Neural progenitor cell (in vitro differentiated cells): ENCODE data around the gene TCHHL1. TPM values are rescaled to one million over a fixed set of nuclear protein-coding genes. Genes with fewer than 3 reads are reported as not detected.

Experiments
- DNase-seq: peaks from one replicate; pipeline ENCODE4 v3.0.0-alpha.2; 2016; ENCODE audit warnings: low spot score
- H2AFZ ChIP-seq: fragments of 200-600 bp; sonication (generic); replicated peaks from 2 replicates; pipeline ENCODE4 v1.6.1; 2016; ENCODE audit warnings: antibody characterized with exemption
- H3F3A ChIP-seq: fragments of 200-600 bp; sonication (generic); 2 replicates; pipeline ENCODE4 v1.6.1; 2016; ENCODE audit warnings: antibody characterized with exemption, low read depth
- H3K27ac ChIP-seq: fragments of 200-600 bp; sonication (generic); 2 replicates; pipeline ENCODE4 v1.5.1; 2016; ENCODE audit warnings: mild to moderate bottlenecking
- H3K27me3 ChIP-seq: fragments of 200-600 bp; sonication (generic); 2 replicates; pipeline ENCODE4 v1.6.1; 2016; ENCODE audit warnings: mild to moderate bottlenecking, moderate library complexity
- H3K36me3 ChIP-seq: fragments of 200-600 bp; sonication (generic); 2 replicates; pipeline ENCODE4 v1.5.1; 2016
- H3K4me1 ChIP-seq: fragments of 200-600 bp; sonication (generic); 2 replicates; pipeline ENCODE4 v1.6.1; 2016; ENCODE audit warnings: mixed run types
- H3K4me2 ChIP-seq: fragments of 200-600 bp; sonication (generic); 2 replicates; pipeline ENCODE4 v1.6.1; 2016
- H3K4me3 ChIP-seq: fragments of 200-600 bp; sonication (generic); 2 replicates; pipeline ENCODE4 v1.5.1; 2016
- H3K79me2 ChIP-seq: fragments of 200-600 bp; sonication (generic); 2 replicates; pipeline ENCODE4 v1.6.1; 2016; ENCODE audit warnings: low read depth
- H3K9ac ChIP-seq: fragments of 200-600 bp; sonication (generic); 2 replicates; pipeline ENCODE4 v1.6.1; 2016
- H3K9me3 ChIP-seq: fragments of 200-600 bp; sonication (generic); 2 replicates; pipeline ENCODE4 v1.5.1; 2016; ENCODE audit warnings: low read depth
- H4K20me1 ChIP-seq: fragments of 200-600 bp; sonication (generic); 2 replicates; pipeline ENCODE4 v1.6.1; 2016; ENCODE audit warnings: low read depth
- H3K27ac Mint-ChIP-seq: 3 replicates; pipeline ENCODE4 v1.8.0; 2021; ENCODE audit warnings: mixed read lengths
- H3K27me3 Mint-ChIP-seq: 2 replicates; pipeline ENCODE4 v1.8.0; 2022; ENCODE audit warnings: low read depth, mild to moderate bottlenecking, inconsistent platforms, moderate library complexity, mixed read lengths; ENCODE audit not compliant: insufficient read depth
- H3K36me3 Mint-ChIP-seq: 3 replicates; pipeline ENCODE4 v1.8.0; 2021; ENCODE audit warnings: mixed read lengths
- H3K4me1 Mint-ChIP-seq: 3 replicates; pipeline ENCODE4 v1.8.0; 2021; ENCODE audit warnings: mixed read lengths
- H3K4me3 Mint-ChIP-seq: 3 replicates; pipeline ENCODE4 v1.8.0; 2021; ENCODE audit warnings: mild to moderate bottlenecking, moderate library complexity, mixed read lengths
- H3K9me3 Mint-ChIP-seq: 3 replicates; pipeline ENCODE4 v1.8.0; 2020; ENCODE audit warnings: mixed read lengths
- EZH2 ChIP-seq: fragments of 200-600 bp; sonication (generic); IDR thresholded peaks from 2 replicates; pipeline ENCODE4 v1.6.1; 2017; ENCODE audit warnings: antibody characterized with exemption, mild to moderate bottlenecking, moderate library complexity
- EZH2phosphoT487 ChIP-seq: fragments of 200-600 bp; sonication (generic); IDR thresholded peaks from 2 replicates; pipeline ENCODE4 v1.6.1; 2017; ENCODE audit warnings: antibody characterized with exemption
- total RNA-seq: library from RNA; depleted of rRNA; stranded (reverse); fragments of >200 nt; gene quantifications from 2 replicates; pipeline ENCODE4 v1.2.3, GENCODE V29; 2015; ENCODE audit warnings: low replicate concordance
- TF ChIP-seq, protein P1 (sequence below): fragments of 200-600 bp; sonication (generic); IDR thresholded peaks from 2 replicates; pipeline ENCODE4 v1.5.1; 2017; ENCODE audit warnings: antibody characterized with exemption, mild to moderate bottlenecking

The TCHHL1 gene
- total RNA-seq, 1 donor from 2014 or later: not detected

GRCh38 chr1:152112885-152113432, 24.1 kb upstream of the TCHHL1 start:
- Mint-ChIP-seq H3K27ac (no peak overlapping the region), H3K4me3 (no peak overlapping the region), H3K27me3 (peaks cover 5% of the 10 kb centered on the region), H3K4me1 (no peaks in the 10 kb centered on the region), H3K9me3 (peaks cover 4% of the 10 kb centered on the region), H3K36me3 (no peaks in the 10 kb centered on the region)
- Histone ChIP-seq H3K27me3 (peaks cover 93% of the 10 kb centered on the region), H3F3A (peaks cover 14% of the 10 kb centered on the region), H3K4me2 (peak overlapping the region; percentile 61), H3K9ac (no peak overlapping the region), H3K36me3 (no peaks in the 10 kb centered on the region), H3K79me2 (no peaks in the 10 kb centered on the region), H2AFZ (no peak overlapping the region), H4K20me1 (no peaks in the 10 kb centered on the region), H3K4me3 (no peak overlapping the region), H3K27ac (no peak overlapping the region), H3K9me3 (no peaks in the 10 kb centered on the region), H3K4me1 (no peaks in the 10 kb centered on the region)
- TF ChIP-seq EZH2phosphoT487 (peak; percentile 16), EZH2 (peak; percentile 18)
- TF ChIP-seq, protein P1, sequence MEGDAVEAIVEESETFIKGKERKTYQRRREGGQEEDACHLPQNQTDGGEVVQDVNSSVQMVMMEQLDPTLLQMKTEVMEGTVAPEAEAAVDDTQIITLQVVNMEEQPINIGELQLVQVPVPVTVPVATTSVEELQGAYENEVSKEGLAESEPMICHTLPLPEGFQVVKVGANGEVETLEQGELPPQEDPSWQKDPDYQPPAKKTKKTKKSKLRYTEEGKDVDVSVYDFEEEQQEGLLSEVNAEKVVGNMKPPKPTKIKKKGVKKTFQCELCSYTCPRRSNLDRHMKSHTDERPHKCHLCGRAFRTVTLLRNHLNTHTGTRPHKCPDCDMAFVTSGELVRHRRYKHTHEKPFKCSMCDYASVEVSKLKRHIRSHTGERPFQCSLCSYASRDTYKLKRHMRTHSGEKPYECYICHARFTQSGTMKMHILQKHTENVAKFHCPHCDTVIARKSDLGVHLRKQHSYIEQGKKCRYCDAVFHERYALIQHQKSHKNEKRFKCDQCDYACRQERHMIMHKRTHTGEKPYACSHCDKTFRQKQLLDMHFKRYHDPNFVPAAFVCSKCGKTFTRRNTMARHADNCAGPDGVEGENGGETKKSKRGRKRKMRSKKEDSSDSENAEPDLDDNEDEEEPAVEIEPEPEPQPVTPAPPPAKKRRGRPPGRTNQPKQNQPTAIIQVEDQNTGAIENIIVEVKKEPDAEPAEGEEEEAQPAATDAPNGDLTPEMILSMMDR: no peak
- no peak for DNase-seq

GRCh38 chr1:152112101-152112884, 23.4 kb upstream of the TCHHL1 start:
- peaks cover 4% of the 10 kb centered on the region for H3K9me3 Mint-ChIP-seq
- Histone ChIP-seq H4K20me1 (no peaks in the 10 kb centered on the region), H3K36me3 (no peaks in the 10 kb centered on the region), H3K4me1 (no peaks in the 10 kb centered on the region), H3K4me2 (peak overlapping the region; percentile 61), H3F3A (peaks cover 14% of the 10 kb centered on the region), H3K27ac (no peak overlapping the region), H3K9me3 (no peaks in the 10 kb centered on the region), H2AFZ (no peak overlapping the region), H3K27me3 (peaks cover 99% of the 10 kb centered on the region), H3K79me2 (no peaks in the 10 kb centered on the region), H3K4me3 (peak overlapping the region; percentile 19), H3K9ac (no peak overlapping the region)
- H3K27me3 Mint-ChIP-seq: peaks cover 6% of the 10 kb centered on the region
- H3K4me1 Mint-ChIP-seq: no peaks in the 10 kb centered on the region
- H3K36me3 Mint-ChIP-seq: no peaks in the 10 kb centered on the region
- DNase-seq: peak; percentile 5
- H3K4me3 Mint-ChIP-seq: no peak overlapping the region
- no peak overlapping the region for H3K27ac Mint-ChIP-seq
- peak; percentile 48 for TF ChIP-seq EZH2phosphoT487
- TF ChIP-seq EZH2: peak; percentile 64
- TF ChIP-seq, protein P1: no peak

GRCh38 chr1:152111515-152111968, 22.7 kb upstream of the TCHHL1 start:
- no peaks in the 10 kb centered on the region for H3K4me1 Mint-ChIP-seq
- H3K9ac ChIP-seq: no peak overlapping the region
- peaks cover 100% of the 10 kb centered on the region for H3K27me3 ChIP-seq
- H3K9me3 Mint-ChIP-seq: peaks cover 4% of the 10 kb centered on the region
- H3K4me3 ChIP-seq: peak overlapping the region; percentile 24
- H3K4me3 Mint-ChIP-seq: no peak overlapping the region
- H3K27ac Mint-ChIP-seq: no peak overlapping the region
- no peak for TF ChIP-seq EZH2phosphoT487
- TF ChIP-seq, protein P1: no peak
- no peaks in the 10 kb centered on the region for H4K20me1 ChIP-seq
- peaks cover 10% of the 10 kb centered on the region for H3K27me3 Mint-ChIP-seq
- no peaks in the 10 kb centered on the region for H3K9me3 ChIP-seq
- H3K4me2 ChIP-seq: peak overlapping the region; percentile 61
- peak; percentile 48 for DNase-seq
- H2AFZ ChIP-seq: peak overlapping the region; percentile 79
- H3F3A ChIP-seq: peaks cover 14% of the 10 kb centered on the region
- H3K36me3 Mint-ChIP-seq: no peaks in the 10 kb centered on the region
- no peaks in the 10 kb centered on the region for H3K4me1 ChIP-seq
- H3K79me2 ChIP-seq: no peaks in the 10 kb centered on the region
- H3K36me3 ChIP-seq: no peaks in the 10 kb centered on the region
- H3K27ac ChIP-seq: no peak overlapping the region
